Measurements from ENCODE around the gene UBALD1. TPM values are rescaled to one million over a fixed set of nuclear protein-coding genes. Genes with fewer than 3 reads are reported as not detected.

Gene UBALD1
- total and polyA plus RNA-seq, 4 donors: 6.6 to 43.2 (median 29.4) TPM

GRCh38 chr16:4580250-4580649, 34.4 kb downstream of the UBALD1 start:
- DNase-seq: peak in 1 of 3 donors; percentile 17
- Histone ChIP-seq H3K4me3 (no peak overlapping the region), H3K9ac (ENCODE audit: insufficient read depth in 1 of 2, low read length in 2 of 2) (no peak overlapping the region), H3K36me3 (ENCODE audit: control insufficient read depth in 4 of 4, insufficient read depth in 4 of 4, low read length in 4 of 4) (no peaks in the 10 kb centered on the region), H3K9me3 (ENCODE audit: control insufficient read depth in 4 of 4, insufficient read depth in 3 of 4, low read length in 3 of 4) (no peaks in the 10 kb centered on the region), H3K27me3 (ENCODE audit: control insufficient read depth in 3 of 3, insufficient read depth in 3 of 3, low read length in 2 of 3) (no peaks in the 10 kb centered on the region), H3K4me1 (ENCODE audit: control insufficient read depth in 5 of 5, insufficient read depth in 5 of 5, low read length in 5 of 5) (peaks cover 0 to 1% (median 0%) of the 10 kb centered on the region in 5 donors), H3K27ac (ENCODE audit: low read depth in 1 of 2, low read length in 1 of 2) (no peak overlapping the region)
- no peak for ATAC-seq (ENCODE audit: insufficient read depth, low FRiP score)
- TF ChIP-seq, protein P1, sequence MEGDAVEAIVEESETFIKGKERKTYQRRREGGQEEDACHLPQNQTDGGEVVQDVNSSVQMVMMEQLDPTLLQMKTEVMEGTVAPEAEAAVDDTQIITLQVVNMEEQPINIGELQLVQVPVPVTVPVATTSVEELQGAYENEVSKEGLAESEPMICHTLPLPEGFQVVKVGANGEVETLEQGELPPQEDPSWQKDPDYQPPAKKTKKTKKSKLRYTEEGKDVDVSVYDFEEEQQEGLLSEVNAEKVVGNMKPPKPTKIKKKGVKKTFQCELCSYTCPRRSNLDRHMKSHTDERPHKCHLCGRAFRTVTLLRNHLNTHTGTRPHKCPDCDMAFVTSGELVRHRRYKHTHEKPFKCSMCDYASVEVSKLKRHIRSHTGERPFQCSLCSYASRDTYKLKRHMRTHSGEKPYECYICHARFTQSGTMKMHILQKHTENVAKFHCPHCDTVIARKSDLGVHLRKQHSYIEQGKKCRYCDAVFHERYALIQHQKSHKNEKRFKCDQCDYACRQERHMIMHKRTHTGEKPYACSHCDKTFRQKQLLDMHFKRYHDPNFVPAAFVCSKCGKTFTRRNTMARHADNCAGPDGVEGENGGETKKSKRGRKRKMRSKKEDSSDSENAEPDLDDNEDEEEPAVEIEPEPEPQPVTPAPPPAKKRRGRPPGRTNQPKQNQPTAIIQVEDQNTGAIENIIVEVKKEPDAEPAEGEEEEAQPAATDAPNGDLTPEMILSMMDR (IDR thresholded peaks at IDR 0.05; ENCODE audit: control extremely low read depth, extremely low read depth): no peak
- WGBS, 2 donors: 43 to 78% methylated on average over 6 of the region's 6 CpGs

DNA sequence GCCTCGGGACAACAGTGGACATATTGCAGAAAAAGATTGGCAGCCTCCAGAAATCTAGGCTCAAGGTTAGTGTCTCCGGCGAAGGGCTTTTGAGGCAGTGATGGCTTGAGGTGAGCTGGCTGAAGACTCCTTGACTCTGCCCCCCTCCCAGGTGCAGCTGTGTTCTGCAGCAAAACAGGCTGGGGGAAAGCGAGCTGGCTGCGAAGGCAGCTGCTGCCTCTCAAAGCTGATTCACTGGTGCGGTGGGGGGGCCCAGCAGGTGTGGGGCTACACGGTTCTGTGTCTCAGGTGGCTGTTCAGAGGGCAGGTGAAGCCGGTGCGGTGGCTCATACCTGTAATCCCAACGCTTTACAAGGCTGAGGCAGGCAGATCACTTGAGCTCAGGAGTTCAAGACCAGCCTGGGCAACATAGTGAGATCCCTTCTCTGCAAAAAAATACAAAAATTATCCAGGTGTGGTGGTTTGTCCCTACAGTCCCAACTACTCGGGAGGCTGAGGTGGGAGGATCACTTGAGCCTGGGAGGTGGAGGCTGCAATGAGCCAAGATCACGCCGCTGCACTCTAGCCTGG, 35.6 kb downstream of the UBALD1 start:
- DNase-seq (no peak), ATAC-seq (ENCODE audit: insufficient read depth, low FRiP score) (no peak)
- TF ChIP-seq, protein P1 (IDR thresholded peaks at IDR 0.05; ENCODE audit: control extremely low read depth, extremely low read depth): no peak
- 79 to 91% methylated on average over 13 of the region's 13 CpGs for WGBS, 2 donors
- Histone ChIP-seq H3K9ac (ENCODE audit: insufficient read depth in 1 of 2, low read length in 2 of 2) (no peak overlapping the region), H3K27me3 (ENCODE audit: control insufficient read depth in 3 of 3, insufficient read depth in 3 of 3, low read length in 2 of 3) (no peaks in the 10 kb centered on the region), H3K9me3 (ENCODE audit: control insufficient read depth in 4 of 4, insufficient read depth in 3 of 4, low read length in 3 of 4) (no peaks in the 10 kb centered on the region), H3K4me3 (no peak overlapping the region), H3K36me3 (ENCODE audit: control insufficient read depth in 4 of 4, insufficient read depth in 4 of 4, low read length in 4 of 4) (no peaks in the 10 kb centered on the region), H3K4me1 (ENCODE audit: control insufficient read depth in 5 of 5, insufficient read depth in 5 of 5, low read length in 5 of 5) (peaks cover 0 to 6% (median 0%) of the 10 kb centered on the region in 5 donors), H3K27ac (ENCODE audit: low read depth in 1 of 2, low read length in 1 of 2) (peak overlapping the region in 1 of 2 donors; percentile 22)

GRCh38 chr16:4576008-4576407, 38.7 kb downstream of the UBALD1 start:
- no peak overlapping the region for H3K4me3 ChIP-seq
- H3K36me3 ChIP-seq (ENCODE audit: control insufficient read depth in 4 of 4, insufficient read depth in 4 of 4, low read length in 4 of 4): no peaks in the 10 kb centered on the region
- H3K4me1 ChIP-seq (ENCODE audit: control insufficient read depth in 5 of 5, insufficient read depth in 5 of 5, low read length in 5 of 5): peaks cover 0 to 14% (median 3%) of the 10 kb centered on the region in 5 donors
- H3K27ac ChIP-seq (ENCODE audit: low read depth in 1 of 2, low read length in 1 of 2): no peak overlapping the region
- TF ChIP-seq, protein P1 (IDR thresholded peaks at IDR 0.05; ENCODE audit: control extremely low read depth, extremely low read depth): no peak
- DNase-seq: no peak
- 95 to 97% methylated on average over 15 of the region's 15 CpGs for WGBS, 2 donors
- H3K9me3 ChIP-seq (ENCODE audit: control insufficient read depth in 4 of 4, insufficient read depth in 3 of 4, low read length in 3 of 4): no peaks in the 10 kb centered on the region
- no peak for ATAC-seq (ENCODE audit: insufficient read depth, low FRiP score)
- no peaks in the 10 kb centered on the region for H3K27me3 ChIP-seq (ENCODE audit: control insufficient read depth in 3 of 3, insufficient read depth in 3 of 3, low read length in 2 of 3)
- no peak overlapping the region for H3K9ac ChIP-seq (ENCODE audit: insufficient read depth in 1 of 2, low read length in 2 of 2)
